Lung (tissue), 12 donors: ENCODE data around the gene DCDC2C. TPM values are rescaled to one million over a fixed set of nuclear protein-coding genes. Genes with fewer than 3 reads are reported as not detected.

Experiments
- ATAC-seq: fragments of 200-7000 bp; cut with Tn5 transposase; one replicate; pipeline ENCODE4 v1.9.1; 2020; ENCODE audit warnings: moderate number of reproducible peaks; ENCODE audit not compliant: insufficient read depth, low FRiP score
- DNase-seq, 3 donors: peaks; one replicate each; pipeline ENCODE4 v3.0.0-alpha.2; 2013 to 2017
- H3K27ac ChIP-seq, 2 donors: one replicate each; pipeline ENCODE4 v1.5.1; 2013; ENCODE audit warnings: mild to moderate bottlenecking in 2 of 2, moderate library complexity in 2 of 2, control low read depth in 1 of 2, inconsistent platforms in 1 of 2, low read depth in 1 of 2, low read length in 1 of 2
- H3K27me3 ChIP-seq, 3 donors: one replicate each; pipeline ENCODE4 v1.5.1; 2013; ENCODE audit warnings: low read length in 2 of 3; ENCODE audit not compliant: control insufficient read depth in 3 of 3, insufficient read depth in 3 of 3
- H3K36me3 ChIP-seq, 4 donors: one replicate each; pipeline ENCODE4 v1.5.1; 2013; ENCODE audit warnings: low read length in 4 of 4, mild to moderate bottlenecking in 1 of 4, moderate library complexity in 1 of 4; ENCODE audit not compliant: control insufficient read depth in 4 of 4, insufficient read depth in 4 of 4
- H3K4me1 ChIP-seq, 5 donors: one replicate each; pipeline ENCODE4 v1.5.1; 2013; ENCODE audit warnings: low read length in 5 of 5, mild to moderate bottlenecking in 2 of 5, moderate library complexity in 1 of 5; ENCODE audit not compliant: control insufficient read depth in 5 of 5, insufficient read depth in 5 of 5
- H3K4me3 ChIP-seq: one replicate; pipeline ENCODE4 v1.5.1; 2013; ENCODE audit warnings: mild to moderate bottlenecking, control low read depth, moderate library complexity
- H3K9ac ChIP-seq, 2 donors: one replicate each; pipeline ENCODE4 v1.5.1; 2013; ENCODE audit warnings: low read length in 2 of 2, control low read depth in 1 of 2; ENCODE audit not compliant: insufficient read depth in 1 of 2
- H3K9me3 ChIP-seq, 4 donors: one replicate each; pipeline ENCODE4 v1.5.1; 2013; ENCODE audit warnings: low read length in 3 of 4, mild to moderate bottlenecking in 1 of 4, moderate library complexity in 1 of 4; ENCODE audit not compliant: control insufficient read depth in 4 of 4, insufficient read depth in 3 of 4
- CTCF ChIP-seq: IDR thresholded peaks from 2 replicates; pipeline ENCODE4 v1.5.1; 2012; ENCODE audit warnings: mild to moderate bottlenecking; ENCODE audit errors: control extremely low read depth, extremely low read depth
- WGBS, 2 donors: extraction: QIAGEN DNeasy Blood & Tissue Kit; methylation state at CpG; one replicate each; pipeline ENCODE4 v1.1.7; 2013; 5-methylcytosine and 5-hydroxymethylcytosine counted together
- polyA plus RNA-seq, 2 donors: library from polyadenylated mRNA; stranded (reverse); fragments of 200-250 nt; gene quantifications; one replicate each; pipeline ENCODE4 v1.2.1, GENCODE V29; 2013
- total RNA-seq, 2 donors: library from RNA; depleted of rRNA in 1 of 2; stranded (reverse); fragments of >200 nt in 1 of 2; gene quantifications; one replicate each; pipeline ENCODE4 v1.2.1, GENCODE V29; 2014 to 2021
- donor health status: control.
- donor health status: control.
- donor health status: Bipolar disorder and iron deficiency.
- donor health status: healthy.
- donor health status: DM: yes; HTN: yes; CAD: no.

Gene DCDC2C
- total and polyA plus RNA-seq, 4 donors = 0.37 TPM; not detected in 3

GRCh38 chr2:3692375-3692774 lies 11.0 kb upstream of the DCDC2C start:
- H3K4me1 ChIP-seq = peaks cover 0 to 15% (median 0%) of the 10 kb centered on the region in 5 donors
- ATAC-seq (no peak), DNase-seq (peak in 2 of 3 donors; percentile 50 to 58)
- H3K4me3 ChIP-seq = no peak overlapping the region
- H3K9me3 ChIP-seq = no peaks in the 10 kb centered on the region
- no peak for TF ChIP-seq CTCF
- no peaks in the 10 kb centered on the region for H3K36me3 ChIP-seq
- H3K27me3 ChIP-seq = no peaks in the 10 kb centered on the region
- no peak overlapping the region for H3K9ac ChIP-seq
- H3K27ac ChIP-seq = no peak overlapping the region

- peaks cover 0 to 15% (median 0%) of the 10 kb centered on the region in 5 donors for H3K4me1 ChIP-seq
- no peak overlapping the region for H3K4me3 ChIP-seq
- ATAC-seq (no peak), DNase-seq (peak; percentile 72 to 92 (median 85))
- 80 to 89% methylated on average over 3 of the region's 3 CpGs for WGBS, 2 donors
- H3K27me3 ChIP-seq = peaks cover 0 to 5% (median 3%) of the 10 kb centered on the region in 3 donors
- no peak overlapping the region for H3K27ac ChIP-seq
- no peaks in the 10 kb centered on the region for H3K36me3 ChIP-seq
- no peak for TF ChIP-seq CTCF
- H3K9ac ChIP-seq = no peak overlapping the region
- H3K9me3 ChIP-seq = peaks cover 0 to 6% (median 0%) of the 10 kb centered on the region in 4 donors
Measured at GRCh38 chr2:3696545-3696944, 6.8 kb upstream of the DCDC2C start.

GRCh38 chr2:3701071-3701470 lies 2.3 kb upstream of the DCDC2C start:
- TF ChIP-seq CTCF = no peak
- WGBS, 2 donors = 89% methylated on average over 5 of the region's 5 CpGs
- Histone ChIP-seq H3K27me3 (peaks cover 8 to 23% (median 18%) of the 10 kb centered on the region in 3 donors), H3K36me3 (no peaks in the 10 kb centered on the region), H3K27ac (no peak overlapping the region), H3K4me1 (peaks cover 0 to 8% (median 0%) of the 10 kb centered on the region in 5 donors), H3K9ac (no peak overlapping the region), H3K9me3 (peaks cover 0 to 6% (median 2%) of the 10 kb centered on the region in 4 donors), H3K4me3 (no peak overlapping the region)
- DNase-seq (no peak), ATAC-seq (no peak)

- Histone ChIP-seq H3K9me3 (peaks cover 0 to 6% (median 2%) of the 10 kb centered on the region in 4 donors), H3K27me3 (peaks cover 8 to 28% (median 22%) of the 10 kb centered on the region in 3 donors), H3K4me1 (peaks cover 0 to 8% (median 0%) of the 10 kb centered on the region in 5 donors), H3K36me3 (no peaks in the 10 kb centered on the region), H3K9ac (no peak overlapping the region), H3K4me3 (no peak overlapping the region), H3K27ac (no peak overlapping the region)
- ATAC-seq = no peak
- DNase-seq = no peak
- TF ChIP-seq CTCF = no peak
- 24 to 29% methylated on average over 69 to 73 of the region's 73 CpGs for WGBS, 2 donors
Measured at GRCh38 chr2:3703757-3704355, 481 bp downstream of the DCDC2C start.
